Stimulated activated CD8-positive, alpha-beta memory T cell treated with anti-CD3 and anti-CD28 coated beads, Interleukin-4, amount 100 ng/mL, for 48 hours (primary cell): ENCODE results near the gene CLDN34.

Experiments used
- DNase-seq: peaks from one replicate; pipeline ENCODE4 v3.0.0-alpha.2; 2020

The CLDN34 gene

GRCh38 chrX:9966775-9967408, at the start of gene CLDN34:
TSS of gene CLDN34 (plus strand) at chrX:9967358. CDS start at chrX:9967358, 0 bp downstream.
- no peak for DNase-seq

DNA sequence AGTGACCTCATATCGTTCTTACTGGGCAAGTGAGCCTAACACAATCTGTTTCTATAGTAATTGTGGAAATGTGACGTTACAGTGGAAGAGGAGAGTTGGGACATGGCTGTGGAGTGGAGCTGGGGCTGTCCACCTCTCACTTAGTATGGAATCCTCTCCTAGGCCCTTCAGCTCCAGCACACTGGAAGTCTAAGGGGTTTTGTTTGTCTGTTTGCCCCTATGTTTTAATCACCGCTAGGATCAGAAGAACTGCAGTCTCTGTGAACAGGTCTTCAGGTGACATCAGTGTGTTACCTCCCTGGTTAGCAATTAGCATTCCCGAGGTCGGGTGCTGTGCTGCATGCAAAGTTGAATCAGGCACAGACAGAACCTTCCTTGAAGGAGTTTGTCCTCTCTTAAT, 49.3 kb upstream of the CLDN34 start:
- DNase-seq = no peak

- DNase-seq = no peak
Measured at GRCh38 chrX:9919632-9920172, 47.5 kb upstream of the CLDN34 start.

- DNase-seq = no peak
Measured at GRCh38 chrX:9921407-9921806, 45.8 kb upstream of the CLDN34 start.

DNA sequence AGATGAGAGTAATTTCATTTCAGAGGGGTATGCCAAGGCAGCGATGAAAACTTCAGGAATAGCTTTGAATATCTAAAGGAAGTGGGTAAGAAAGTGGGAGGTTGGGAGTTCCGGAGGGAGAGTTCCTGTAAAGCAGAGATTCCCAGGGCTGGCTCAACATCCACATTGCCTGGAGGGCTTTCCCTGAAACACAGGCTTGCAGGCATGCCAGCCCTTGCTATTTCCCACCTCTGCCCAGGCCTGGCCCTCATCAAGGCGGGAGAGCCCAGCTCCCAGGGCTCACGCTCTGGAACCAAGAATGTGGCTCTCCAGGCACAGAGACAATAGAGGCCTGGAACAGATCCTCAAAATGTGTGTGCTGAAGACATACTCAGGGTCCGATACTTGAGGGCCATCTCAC, 43.8 kb upstream of the CLDN34 start:
- no peak for DNase-seq

- no peak for DNase-seq
Measured at GRCh38 chrX:9926002-9926401, 41.2 kb upstream of the CLDN34 start.

DNA sequence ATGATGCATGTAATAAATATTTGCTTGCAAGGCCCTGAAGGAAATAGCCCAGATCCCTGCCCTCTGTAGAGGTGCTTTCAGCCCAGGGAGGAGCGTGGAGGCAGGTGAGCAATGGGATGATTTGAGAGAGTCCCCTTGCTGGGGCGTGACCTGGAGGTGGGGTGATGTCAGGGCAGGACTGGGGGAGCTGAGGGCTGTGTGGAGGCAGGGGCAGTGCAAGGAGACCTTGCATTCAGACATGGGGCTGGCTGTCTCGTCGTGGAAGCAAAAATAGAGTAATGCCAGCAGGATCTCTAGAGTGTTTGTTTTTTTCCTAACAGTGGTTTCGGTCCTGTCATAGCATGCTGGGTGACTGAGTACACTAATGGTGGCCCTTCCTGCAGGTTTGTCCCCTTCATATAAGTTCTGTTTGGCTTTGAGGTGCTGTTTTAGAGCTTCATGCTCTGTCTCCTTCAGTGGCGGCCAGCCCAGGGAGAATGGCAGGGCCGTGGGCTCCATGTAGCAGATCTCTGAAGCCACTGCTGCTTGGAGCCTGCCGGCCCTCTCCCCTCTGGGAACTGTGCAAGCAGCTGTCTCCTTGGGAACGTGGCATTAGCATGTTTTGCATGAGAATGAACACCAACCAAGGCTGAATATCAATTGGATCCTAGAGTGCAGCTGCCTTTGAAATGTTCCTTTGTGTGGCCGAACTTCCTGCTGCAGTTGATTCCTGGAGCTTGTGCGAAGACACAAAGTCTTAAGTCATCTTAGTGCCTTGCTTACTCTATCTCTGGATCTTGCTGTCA, 39.3 kb upstream of the CLDN34 start:
- no peak for DNase-seq

DNA sequence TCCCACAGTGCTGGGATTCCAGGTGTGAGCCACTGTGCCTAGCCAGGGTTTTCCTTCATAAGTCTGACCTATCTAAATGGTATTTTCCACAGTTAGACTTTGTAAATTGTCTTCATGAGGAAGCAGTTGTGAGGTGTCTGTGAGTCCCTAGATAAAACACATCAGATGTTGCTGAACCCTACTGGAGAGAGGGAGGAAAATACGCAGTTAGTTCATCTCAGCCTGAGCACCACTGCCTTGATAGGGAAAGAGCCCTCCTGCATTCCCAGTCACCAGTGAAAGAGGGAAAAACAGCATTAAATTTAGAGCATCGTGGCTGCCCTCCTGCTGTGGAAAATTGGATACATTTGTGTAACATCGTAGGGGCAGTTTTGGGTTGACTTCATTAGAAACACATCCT, 31.7 kb upstream of the CLDN34 start:
- no peak for DNase-seq

DNA sequence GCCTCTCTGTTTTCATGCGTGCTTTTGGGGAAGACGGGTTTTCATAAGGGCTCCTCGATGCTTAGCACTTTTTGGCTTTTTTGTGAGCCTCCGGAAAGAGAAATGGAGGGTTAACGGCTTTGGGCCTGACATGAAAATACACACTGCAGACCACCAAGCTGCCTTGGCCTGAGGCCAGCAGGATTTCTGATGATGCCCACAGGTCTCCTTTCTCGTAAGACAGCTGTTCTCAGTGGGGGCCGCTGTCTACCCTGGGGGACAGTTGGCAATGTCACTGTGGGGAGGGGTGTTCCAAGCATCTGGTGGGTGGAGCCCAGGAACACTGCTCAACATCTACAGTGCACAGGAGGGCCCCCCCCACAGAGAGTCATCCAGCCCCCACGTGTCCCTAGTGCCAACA, 29.4 kb upstream of the CLDN34 start:
- DNase-seq = no peak

DNA sequence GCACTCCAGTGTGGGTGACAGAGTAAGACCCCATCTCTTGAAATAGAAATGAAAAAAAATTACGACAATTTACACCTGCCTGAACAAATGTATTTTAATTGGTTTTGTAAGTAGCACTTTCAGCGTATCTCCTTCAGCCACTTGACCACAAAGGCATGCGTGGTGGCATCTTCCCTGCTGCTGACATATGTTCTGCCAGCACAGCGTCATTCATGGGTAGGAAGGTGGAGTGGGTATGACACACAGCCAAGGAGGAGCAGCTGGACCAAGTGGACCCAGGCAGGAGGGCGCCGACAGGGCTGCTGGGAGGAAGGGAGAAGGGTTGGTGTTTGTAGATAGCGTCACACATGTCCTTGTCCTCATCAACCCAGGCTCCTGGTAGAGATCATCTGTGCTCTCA, 28.6 kb upstream of the CLDN34 start:
- DNase-seq = no peak

GRCh38 chrX:9940421-9940820, 26.7 kb upstream of the CLDN34 start:
- no peak for DNase-seq

GRCh38 chrX:9942086-9942485, 25.1 kb upstream of the CLDN34 start:
- peak; percentile 75 for DNase-seq

DNA sequence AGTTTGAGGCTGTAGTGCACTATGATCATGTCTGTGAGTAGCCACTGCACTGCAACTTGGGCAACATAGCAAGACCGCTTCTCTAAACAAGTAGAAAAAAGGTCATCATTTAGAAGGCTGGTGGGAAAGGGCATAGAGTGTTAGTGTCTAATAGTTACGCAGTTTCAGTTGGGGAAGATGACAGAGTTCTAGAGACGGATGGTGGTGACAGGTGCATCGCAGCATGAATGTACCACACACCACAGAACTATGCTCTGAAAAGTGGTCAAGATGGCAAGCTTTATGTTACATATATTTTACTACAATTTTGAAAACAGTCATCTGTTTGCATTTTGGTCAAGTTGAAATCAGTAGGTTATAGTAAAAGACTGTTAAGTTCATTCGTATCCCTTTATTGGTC, 23.7 kb upstream of the CLDN34 start:
- no peak for DNase-seq

- DNase-seq = no peak
Measured at GRCh38 chrX:9947131-9947794, 19.9 kb upstream of the CLDN34 start.

DNA sequence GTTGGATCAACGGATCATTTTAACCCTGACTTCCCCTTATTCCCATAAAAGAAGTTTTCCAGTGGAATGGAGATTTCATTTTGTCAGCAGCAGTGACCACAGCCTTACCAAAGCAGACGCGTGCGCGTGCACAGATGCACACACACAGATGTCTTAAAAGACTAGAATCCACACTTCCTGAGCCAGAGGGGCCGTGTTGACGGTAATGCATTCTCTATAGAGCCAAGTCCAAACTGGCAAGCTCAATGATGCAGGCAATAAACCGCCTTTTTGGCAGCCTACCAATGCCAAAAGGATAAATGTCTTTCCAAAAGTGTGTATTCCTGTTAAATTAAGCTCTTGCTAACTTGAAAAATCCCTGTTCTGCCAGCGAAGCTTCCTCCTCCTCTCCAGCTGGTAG, 18.8 kb upstream of the CLDN34 start:
- no peak for DNase-seq

GRCh38 chrX:9952300-9952699, 14.9 kb upstream of the CLDN34 start:
- DNase-seq = no peak

GRCh38 chrX:9953396-9953795, 13.8 kb upstream of the CLDN34 start:
- DNase-seq = no peak

- no peak for DNase-seq
Measured at GRCh38 chrX:9955506-9955905, 11.7 kb upstream of the CLDN34 start.

DNA sequence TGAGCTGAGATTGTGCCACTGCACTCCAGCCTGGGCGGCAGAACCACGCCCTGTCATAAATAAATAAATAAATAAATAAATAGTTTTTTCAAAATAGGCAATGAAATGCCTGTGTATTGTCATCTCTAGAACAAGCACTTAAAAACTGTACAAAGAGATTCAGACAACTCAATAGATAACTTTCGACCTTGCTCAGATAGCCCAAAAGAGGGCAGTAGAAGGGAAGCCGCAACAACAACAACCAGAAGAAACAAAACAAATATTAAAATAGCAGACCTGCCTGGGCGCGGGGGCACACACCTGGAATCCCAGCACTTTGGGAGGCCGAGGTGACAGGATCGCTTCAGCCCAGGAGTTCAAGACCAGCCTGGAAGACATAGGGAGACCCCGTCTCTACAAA, 9.4 kb upstream of the CLDN34 start:
- no peak for DNase-seq

DNA sequence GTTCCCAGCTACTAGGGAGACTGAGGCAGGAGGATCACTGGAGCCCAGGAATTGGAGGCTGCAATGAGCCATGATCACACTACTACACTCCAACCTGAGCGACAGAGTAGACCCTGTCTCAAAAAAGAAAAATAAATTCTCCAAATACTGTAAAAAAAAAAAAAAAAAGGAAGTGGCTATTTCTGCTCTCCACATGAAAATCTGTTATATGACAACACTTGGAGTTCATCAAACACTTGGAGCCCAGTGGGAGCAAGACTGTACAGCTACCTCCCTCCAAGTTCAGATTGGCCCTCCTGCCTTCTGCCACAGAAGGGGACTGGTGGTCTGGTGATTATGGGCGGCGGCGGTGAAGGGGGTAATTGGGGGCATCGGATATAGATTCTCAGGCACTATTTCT, 9.0 kb upstream of the CLDN34 start:
- DNase-seq = no peak

- no peak for DNase-seq
Measured at GRCh38 chrX:9961750-9962149, 5.4 kb upstream of the CLDN34 start.

GRCh38 chrX:9977635-9978034, 10.5 kb downstream of the CLDN34 start:
- no peak for DNase-seq

DNA sequence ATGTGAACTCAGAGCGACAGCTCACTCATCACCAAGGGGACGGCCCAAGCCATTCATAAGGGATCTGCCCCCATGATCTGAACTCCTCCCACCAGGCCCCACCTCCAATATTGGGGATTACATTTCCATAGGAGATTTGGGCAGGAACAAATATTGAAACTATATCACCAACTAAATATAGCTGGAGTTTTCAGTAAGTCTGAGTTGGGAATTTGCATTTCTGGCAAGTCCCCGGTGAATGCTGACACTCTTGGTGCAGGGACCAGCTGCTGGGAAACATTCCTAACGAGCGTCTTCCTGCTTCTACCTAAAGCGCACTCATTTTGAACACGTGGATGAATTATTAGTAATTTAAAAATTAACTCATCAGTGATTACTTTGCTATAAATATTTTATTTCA, 13.2 kb downstream of the CLDN34 start:
- DNase-seq = no peak

- DNase-seq = no peak
Measured at GRCh38 chrX:9980927-9981326, 13.8 kb downstream of the CLDN34 start.
